H9 (cell line): ENCODE data around the gene TSC22D1. TPM values are rescaled to one million over a fixed set of nuclear protein-coding genes. Genes with fewer than 3 reads are reported as not detected.

Experiments
- DNase-seq: peaks from one replicate; pipeline ENCODE4 v3.0.0-alpha.2; 2017
- H2AFZ ChIP-seq: one replicate; pipeline ENCODE4 v1.6.1; 2013; ENCODE audit warnings: mild to moderate bottlenecking, low read length, control low read depth, moderate library complexity
- H2AK5ac ChIP-seq: 2 replicates; pipeline ENCODE4 v1.6.1; 2013; ENCODE audit warnings: low read length, control low read depth, mixed read lengths; ENCODE audit not compliant: insufficient read length
- H2BK120ac ChIP-seq: one replicate; pipeline ENCODE4 v1.6.1; 2013; ENCODE audit warnings: low read depth, mild to moderate bottlenecking, low read length, control low read depth, inconsistent platforms; ENCODE audit not compliant: poor library complexity, severe bottlenecking
- H2BK12ac ChIP-seq: 2 replicates; pipeline ENCODE4 v1.6.1; 2013; ENCODE audit warnings: low read length, control low read depth, mixed read lengths, low read depth; ENCODE audit not compliant: insufficient read length
- H2BK15ac ChIP-seq: 2 replicates; pipeline ENCODE4 v1.6.1; 2013; ENCODE audit warnings: low read depth, low read length, control low read depth
- H2BK20ac ChIP-seq: one replicate; pipeline ENCODE4 v1.6.1; 2013; ENCODE audit warnings: low read depth, mild to moderate bottlenecking, low read length, control low read depth, inconsistent platforms; ENCODE audit not compliant: poor library complexity, severe bottlenecking
- H2BK5ac ChIP-seq: 2 replicates; pipeline ENCODE4 v1.6.1; 2013; ENCODE audit warnings: low read length, control low read depth, mixed read lengths; ENCODE audit not compliant: insufficient read length
- H3K14ac ChIP-seq: 2 replicates; pipeline ENCODE4 v1.6.1; 2013; ENCODE audit warnings: low read length, control low read depth; ENCODE audit not compliant: insufficient read depth
- H3K18ac ChIP-seq: 2 replicates; pipeline ENCODE4 v1.6.1; 2013; ENCODE audit warnings: low read depth, mild to moderate bottlenecking, mixed read lengths, low read length, control low read depth; ENCODE audit not compliant: insufficient read length
- H3K23ac ChIP-seq: 2 replicates; pipeline ENCODE4 v1.6.1; 2013; ENCODE audit warnings: low read length, control low read depth, mixed read lengths, low read depth; ENCODE audit not compliant: insufficient read length
- H3K23me2 ChIP-seq: 2 replicates; pipeline ENCODE4 v1.6.1; 2013; ENCODE audit warnings: low read depth, mild to moderate bottlenecking, mixed read lengths, low read length, control low read depth; ENCODE audit not compliant: insufficient read length, poor library complexity, severe bottlenecking
- H3K27ac ChIP-seq: 2 replicates; pipeline ENCODE4 v1.5.1; 2013; ENCODE audit warnings: low read length, control low read depth, mixed read lengths, low read depth; ENCODE audit not compliant: insufficient read length
- H3K27me3 ChIP-seq: 2 replicates; pipeline ENCODE4 v1.6.1; 2013; ENCODE audit warnings: low read length, control low read depth, inconsistent platforms; ENCODE audit not compliant: insufficient read depth
- H3K4ac ChIP-seq: 2 replicates; pipeline ENCODE4 v1.6.1; 2013; ENCODE audit warnings: low read depth, mild to moderate bottlenecking, control low read depth, inconsistent platforms, low read length, moderate library complexity
- H3K4me1 ChIP-seq: 2 replicates; pipeline ENCODE4 v1.6.1; 2013; ENCODE audit warnings: low read length, control low read depth, inconsistent platforms; ENCODE audit not compliant: insufficient read depth
- H3K4me2 ChIP-seq: 2 replicates; pipeline ENCODE4 v1.6.1; 2013; ENCODE audit warnings: low read length, control low read depth, mixed read lengths; ENCODE audit not compliant: insufficient read length, insufficient read depth
- H3K56ac ChIP-seq: 2 replicates; pipeline ENCODE4 v1.6.1; 2013; ENCODE audit warnings: low read depth, mild to moderate bottlenecking, mixed read lengths, low read length, control low read depth; ENCODE audit not compliant: insufficient read length
- H3K79me1 ChIP-seq: 2 replicates; pipeline ENCODE4 v1.6.1; 2013; ENCODE audit warnings: low read depth, mild to moderate bottlenecking, moderate library complexity, low read length, control low read depth, inconsistent platforms; ENCODE audit not compliant: insufficient read depth, poor library complexity, severe bottlenecking
- H3K79me2 ChIP-seq: 2 replicates; pipeline ENCODE4 v1.6.1; 2013; ENCODE audit warnings: low read length, control low read depth, inconsistent platforms; ENCODE audit not compliant: insufficient read depth
- H3K9ac ChIP-seq: 2 replicates; pipeline ENCODE4 v1.6.1; 2013; ENCODE audit warnings: low read length, control low read depth, mixed read lengths; ENCODE audit not compliant: insufficient read length; ENCODE audit errors: extremely low read depth
- H3K9me3 ChIP-seq: one replicate; pipeline ENCODE4 v1.6.1; 2013; ENCODE audit warnings: low read depth, low read length, inconsistent platforms; ENCODE audit not compliant: control insufficient read depth
- H3T11ph ChIP-seq: one replicate; pipeline ENCODE4 v1.6.1; 2013; ENCODE audit warnings: mild to moderate bottlenecking, low read length, control low read depth, inconsistent platforms
- H4K20me1 ChIP-seq: one replicate; pipeline ENCODE4 v1.6.1; 2013; ENCODE audit not compliant: control insufficient read depth, insufficient read length, insufficient read depth
- H4K5ac ChIP-seq: 2 replicates; pipeline ENCODE4 v1.6.1; 2013; ENCODE audit warnings: low read depth, mild to moderate bottlenecking, mixed read lengths, low read length, control low read depth; ENCODE audit not compliant: insufficient read length
- H4K8ac ChIP-seq: replicated peaks from 2 replicates; pipeline ENCODE4 v1.6.1; 2013; ENCODE audit warnings: low read length, control low read depth, mixed read lengths, low read depth; ENCODE audit not compliant: insufficient read length
- H4K91ac ChIP-seq: 2 replicates; pipeline ENCODE4 v1.6.1; 2013; ENCODE audit warnings: low read depth, mild to moderate bottlenecking, moderate library complexity, mixed read lengths, low read length, control low read depth; ENCODE audit not compliant: insufficient read length
- H3K27ac Mint-ChIP-seq, 3 experiments: 2 replicates in 2 of 3; 3 replicates in 1 of 3; pipeline ENCODE4 v1.8.0; 2020 to 2021; ENCODE audit warnings: mixed read lengths in 3 of 3, mild to moderate bottlenecking in 1 of 3, moderate library complexity in 1 of 3
- H3K27me3 Mint-ChIP-seq: 2 replicates; pipeline ENCODE4 v1.8.0; 2021; ENCODE audit warnings: low read depth, mild to moderate bottlenecking, moderate library complexity, mixed read lengths
- H3K36me3 Mint-ChIP-seq, 3 experiments: 2 replicates in 2 of 3; 3 replicates in 1 of 3; pipeline ENCODE4 v1.8.0; 2020 to 2021; ENCODE audit warnings: low read depth in 3 of 3, mixed read lengths in 3 of 3; ENCODE audit not compliant: insufficient read depth in 1 of 3
- H3K4me1 Mint-ChIP-seq, 2 experiments: 2 replicates each; pipeline ENCODE4 v1.8.0; 2020; ENCODE audit warnings: mixed read lengths in 2 of 2
- H3K4me3 Mint-ChIP-seq, 2 experiments: 2 replicates in 1 of 2; 3 replicates in 1 of 2; pipeline ENCODE4 v1.8.0; 2020 to 2021; ENCODE audit warnings: mild to moderate bottlenecking in 2 of 2, mixed read lengths in 2 of 2, moderate library complexity in 1 of 2
- H3K9me3 Mint-ChIP-seq, 2 experiments: 2 replicates in 1 of 2; 3 replicates in 1 of 2; pipeline ENCODE4 v1.8.0; 2020; ENCODE audit warnings: mild to moderate bottlenecking in 2 of 2, mixed read lengths in 2 of 2, moderate library complexity in 1 of 2
- WGBS: extraction: QIAGEN DNeasy Blood & Tissue Kit; methylation state at CpG from one replicate; pipeline ENCODE4 v1.1.7; 2013; ENCODE audit warnings: missing lambda C conversion rate, low lambda C conversion rate, mixed read lengths; ENCODE audit not compliant: insufficient read length; ENCODE audit errors: extremely low coverage; 5-methylcytosine and 5-hydroxymethylcytosine counted together
- total RNA-seq: library from RNA; stranded (reverse); gene quantifications from 2 replicates; pipeline ENCODE4 v1.2.1, GENCODE V29; 2021
- TF ChIP-seq, protein P1 (sequence below): fragments of 200-600 bp; sonication (generic); conservative IDR thresholded peaks from 3 replicates; pipeline ENCODE4 v1.8.0; 2021; ENCODE audit warnings: antibody characterized with exemption, mild to moderate bottlenecking

TSC22D1 gene
- total RNA-seq, 1 experiment from 2014 or later: 76.7 TPM

- Histone ChIP-seq H3T11ph (no peak overlapping the region), H3K4me1 (peaks cover 6% of the 10 kb centered on the region; the same call in 1 of the 2 replicates), H3K56ac (no peak overlapping the region), H2BK5ac (no peak overlapping the region), H4K8ac (no peak overlapping the region), H4K91ac (no peak overlapping the region), H2AFZ (no peak overlapping the region), H3K9me3 (no peaks in the 10 kb centered on the region), H3K14ac (no peak overlapping the region), H4K20me1 (no peaks in the 10 kb centered on the region), H3K27ac (no peak overlapping the region), H3K18ac (no peak overlapping the region), H3K79me1 (no peaks in the 10 kb centered on the region), H3K4me2 (peak overlapping the region; percentile 75), H3K9ac (peak overlapping the region; percentile 41), H3K27me3 (no peaks in the 10 kb centered on the region), H4K5ac (no peak overlapping the region), H3K23me2 (peaks cover 13% of the 10 kb centered on the region), H2BK12ac (no peak overlapping the region), H3K23ac (no peak overlapping the region), H3K4ac (no peak overlapping the region), H2BK120ac (no peak overlapping the region), H2AK5ac (no peak overlapping the region), H2BK15ac (no peak overlapping the region), H3K79me2 (peaks cover 15% of the 10 kb centered on the region; the same call in 1 of the 2 replicates), H2BK20ac (no peak overlapping the region)
- H3K27me3 Mint-ChIP-seq: no peaks in the 10 kb centered on the region; the same call in 1 of the 2 replicates
- no peak for DNase-seq
- TF ChIP-seq, protein P1, sequence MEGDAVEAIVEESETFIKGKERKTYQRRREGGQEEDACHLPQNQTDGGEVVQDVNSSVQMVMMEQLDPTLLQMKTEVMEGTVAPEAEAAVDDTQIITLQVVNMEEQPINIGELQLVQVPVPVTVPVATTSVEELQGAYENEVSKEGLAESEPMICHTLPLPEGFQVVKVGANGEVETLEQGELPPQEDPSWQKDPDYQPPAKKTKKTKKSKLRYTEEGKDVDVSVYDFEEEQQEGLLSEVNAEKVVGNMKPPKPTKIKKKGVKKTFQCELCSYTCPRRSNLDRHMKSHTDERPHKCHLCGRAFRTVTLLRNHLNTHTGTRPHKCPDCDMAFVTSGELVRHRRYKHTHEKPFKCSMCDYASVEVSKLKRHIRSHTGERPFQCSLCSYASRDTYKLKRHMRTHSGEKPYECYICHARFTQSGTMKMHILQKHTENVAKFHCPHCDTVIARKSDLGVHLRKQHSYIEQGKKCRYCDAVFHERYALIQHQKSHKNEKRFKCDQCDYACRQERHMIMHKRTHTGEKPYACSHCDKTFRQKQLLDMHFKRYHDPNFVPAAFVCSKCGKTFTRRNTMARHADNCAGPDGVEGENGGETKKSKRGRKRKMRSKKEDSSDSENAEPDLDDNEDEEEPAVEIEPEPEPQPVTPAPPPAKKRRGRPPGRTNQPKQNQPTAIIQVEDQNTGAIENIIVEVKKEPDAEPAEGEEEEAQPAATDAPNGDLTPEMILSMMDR: no peak
- H3K27ac Mint-ChIP-seq: peak overlapping the region in 2 of 3 experiments; percentile 33 to 51; a peak in 2 of 7 replicates
- H3K9me3 Mint-ChIP-seq: no peaks in the 10 kb centered on the region; a peak in 1 of 5 replicates
- peaks cover 20 to 34% (median 33%) of the 10 kb centered on the region in 3 experiments for H3K36me3 Mint-ChIP-seq
- peak overlapping the region; percentile 92 to 96 for H3K4me3 Mint-ChIP-seq
- H3K4me1 Mint-ChIP-seq: peaks cover 56 to 61% of the 10 kb centered on the region in 2 experiments
- no CpG with 5 or more reads among the region's 1 CpG for WGBS
These were observed 1.1 kb downstream of the TSC22D1 start for GRCh38 chr13:44575035-44575434.
